ENCODE data around the gene PRDM11. TPM values are rescaled to one million over a fixed set of nuclear protein-coding genes. Genes with fewer than 3 reads are reported as not detected.

Gene PRDM11
- total RNA-seq, 1 donor from 2014 or later: 7.5 TPM

DNA sequence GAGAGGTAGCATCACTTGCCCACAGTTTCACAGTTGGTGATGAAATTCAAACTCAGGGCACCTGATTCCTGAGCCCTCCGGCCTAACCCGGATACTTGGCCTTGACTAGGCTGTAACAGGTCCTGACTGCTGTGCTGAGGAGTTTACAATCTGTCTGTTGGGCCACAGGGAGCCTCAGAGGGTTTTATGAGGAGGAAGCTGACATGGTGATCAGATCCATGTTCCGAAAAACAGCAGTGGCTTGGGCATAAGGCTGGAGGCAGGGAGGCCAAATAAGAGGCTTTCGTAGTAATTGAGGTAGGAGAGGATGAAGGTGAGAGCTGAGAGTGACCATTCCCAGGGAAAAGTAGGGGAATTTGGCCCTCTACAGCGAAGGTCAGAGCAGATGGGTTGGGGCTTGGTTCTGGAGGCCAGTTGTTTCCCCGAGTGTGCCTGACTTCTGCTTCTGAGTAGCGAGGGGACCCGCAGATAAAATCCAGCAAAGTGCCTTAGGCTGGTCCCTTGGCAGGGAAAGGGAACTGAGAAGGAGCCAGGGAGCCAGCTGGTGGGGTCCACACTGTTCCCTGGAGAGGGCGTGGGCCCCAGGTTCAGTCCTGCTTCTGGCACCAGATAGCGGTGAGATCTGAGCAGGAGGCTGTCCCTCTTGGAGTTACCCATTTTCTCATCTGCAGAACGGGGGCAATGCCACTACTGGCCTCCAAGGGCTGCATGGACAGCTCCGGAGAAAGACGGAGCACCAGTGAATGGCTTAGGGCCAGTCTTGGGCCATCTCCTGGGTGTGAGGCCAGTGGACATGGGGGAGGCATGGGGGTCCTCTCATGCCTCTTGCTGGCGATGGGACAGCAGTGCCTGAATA, 6.5 kb downstream of the PRDM11 start:
- TF ChIP-seq, protein P1, sequence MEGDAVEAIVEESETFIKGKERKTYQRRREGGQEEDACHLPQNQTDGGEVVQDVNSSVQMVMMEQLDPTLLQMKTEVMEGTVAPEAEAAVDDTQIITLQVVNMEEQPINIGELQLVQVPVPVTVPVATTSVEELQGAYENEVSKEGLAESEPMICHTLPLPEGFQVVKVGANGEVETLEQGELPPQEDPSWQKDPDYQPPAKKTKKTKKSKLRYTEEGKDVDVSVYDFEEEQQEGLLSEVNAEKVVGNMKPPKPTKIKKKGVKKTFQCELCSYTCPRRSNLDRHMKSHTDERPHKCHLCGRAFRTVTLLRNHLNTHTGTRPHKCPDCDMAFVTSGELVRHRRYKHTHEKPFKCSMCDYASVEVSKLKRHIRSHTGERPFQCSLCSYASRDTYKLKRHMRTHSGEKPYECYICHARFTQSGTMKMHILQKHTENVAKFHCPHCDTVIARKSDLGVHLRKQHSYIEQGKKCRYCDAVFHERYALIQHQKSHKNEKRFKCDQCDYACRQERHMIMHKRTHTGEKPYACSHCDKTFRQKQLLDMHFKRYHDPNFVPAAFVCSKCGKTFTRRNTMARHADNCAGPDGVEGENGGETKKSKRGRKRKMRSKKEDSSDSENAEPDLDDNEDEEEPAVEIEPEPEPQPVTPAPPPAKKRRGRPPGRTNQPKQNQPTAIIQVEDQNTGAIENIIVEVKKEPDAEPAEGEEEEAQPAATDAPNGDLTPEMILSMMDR (IDR thresholded peaks at IDR 0.05; ENCODE audit: partially characterized antibody, unreplicated experiment): no peak
- Mint-ChIP-seq H3K9me3 (ENCODE audit: unreplicated experiment) (peaks cover 8% of the 10 kb centered on the region), H3K27me3 (ENCODE audit: unreplicated experiment) (peaks cover 7% of the 10 kb centered on the region), H3K4me1 (ENCODE audit: low read depth, unreplicated experiment) (peaks cover 4% of the 10 kb centered on the region), H3K27ac (ENCODE audit: unreplicated experiment) (no peak overlapping the region), H3K36me3 (ENCODE audit: unreplicated experiment) (no peaks in the 10 kb centered on the region), H3K4me3 (ENCODE audit: unreplicated experiment) (no peak overlapping the region)
- DNase-seq: no peak

DNA sequence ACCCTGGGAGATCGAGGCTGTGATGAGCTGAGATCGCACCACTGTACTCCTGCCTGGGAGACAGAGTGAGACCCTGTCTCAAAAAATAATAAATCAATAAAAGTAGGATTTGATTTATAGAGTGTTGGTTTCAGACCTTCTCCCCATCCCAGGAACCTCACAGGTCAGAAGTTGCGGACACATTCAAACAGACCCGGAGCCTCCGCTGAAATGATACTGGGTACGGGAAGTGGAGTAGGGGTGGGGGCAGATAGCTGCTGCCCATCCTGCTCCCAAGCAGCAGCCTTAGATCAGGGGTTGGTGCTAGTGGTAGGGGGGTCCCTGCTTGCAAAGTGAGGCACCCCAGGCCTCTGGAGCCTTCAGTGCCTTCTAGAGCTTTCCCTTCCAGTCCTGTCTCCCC, 7.8 kb downstream of the PRDM11 start:
- Mint-ChIP-seq H3K27me3 (ENCODE audit: unreplicated experiment) (peaks cover 7% of the 10 kb centered on the region), H3K4me3 (ENCODE audit: unreplicated experiment) (no peak overlapping the region), H3K9me3 (ENCODE audit: unreplicated experiment) (peaks cover 6% of the 10 kb centered on the region), H3K4me1 (ENCODE audit: low read depth, unreplicated experiment) (peaks cover 9% of the 10 kb centered on the region), H3K36me3 (ENCODE audit: unreplicated experiment) (no peaks in the 10 kb centered on the region), H3K27ac (ENCODE audit: unreplicated experiment) (no peak overlapping the region)
- no peak for DNase-seq
- TF ChIP-seq, protein P1 (IDR thresholded peaks at IDR 0.05; ENCODE audit: partially characterized antibody, unreplicated experiment): no peak

DNA sequence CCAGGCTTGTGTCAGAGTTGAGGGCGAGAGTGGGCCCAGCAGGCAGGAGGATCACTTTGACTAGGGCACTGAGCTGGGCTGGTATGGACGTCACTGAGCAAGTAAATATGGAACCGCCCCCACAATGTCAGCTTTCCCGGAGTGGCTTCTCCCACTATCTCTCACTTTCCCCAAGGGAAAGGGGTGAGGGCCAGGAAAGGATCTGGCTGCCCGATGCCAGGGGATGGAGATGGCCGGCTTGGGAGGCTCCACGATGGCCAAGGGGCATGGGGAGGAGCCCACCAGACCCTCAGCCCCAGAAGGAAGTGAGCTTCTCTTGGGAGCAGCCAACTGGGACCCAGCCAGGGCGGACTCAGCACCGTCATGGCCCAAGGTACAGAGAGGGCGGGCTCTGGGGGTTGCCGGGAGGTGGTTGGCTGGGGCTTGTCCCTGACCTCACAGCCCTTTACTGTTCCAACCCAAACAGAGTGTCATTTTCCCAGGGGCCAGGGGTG, 8.7 kb downstream of the PRDM11 start:
- peaks cover 9% of the 10 kb centered on the region for H3K4me1 Mint-ChIP-seq (ENCODE audit: low read depth, unreplicated experiment)
- DNase-seq: no peak

DNA sequence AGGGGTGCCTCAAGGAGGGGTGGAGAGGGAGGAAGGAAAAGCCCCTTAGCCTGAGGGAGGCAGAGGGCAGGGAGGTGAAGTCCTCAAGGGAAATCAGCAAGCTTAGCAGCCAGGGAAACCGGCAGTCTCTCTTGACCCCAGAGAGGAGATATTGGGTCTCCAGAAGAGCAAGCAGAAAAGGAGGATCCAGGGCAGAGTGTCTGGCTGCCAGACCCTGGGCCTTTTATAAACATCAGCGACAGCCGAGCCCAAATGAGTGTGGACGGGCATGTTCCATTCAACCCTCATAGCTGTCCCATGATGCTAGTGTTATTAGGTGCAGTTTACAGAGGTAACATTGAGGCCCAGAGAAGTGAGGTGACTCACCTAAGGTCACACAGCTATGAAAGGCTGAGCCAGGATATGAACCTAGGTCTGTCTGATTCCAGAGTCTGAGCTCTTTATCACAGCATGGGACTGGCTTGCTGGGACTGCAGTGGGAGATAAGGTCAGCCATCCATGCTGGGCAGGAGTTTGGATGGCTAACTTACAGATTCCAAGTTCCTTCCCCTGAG, 9.3 kb downstream of the PRDM11 start:
- Mint-ChIP-seq H3K4me3 (ENCODE audit: unreplicated experiment) (no peak overlapping the region), H3K4me1 (ENCODE audit: low read depth, unreplicated experiment) (peaks cover 9% of the 10 kb centered on the region), H3K36me3 (ENCODE audit: unreplicated experiment) (no peaks in the 10 kb centered on the region), H3K27me3 (ENCODE audit: unreplicated experiment) (peaks cover 7% of the 10 kb centered on the region), H3K27ac (ENCODE audit: unreplicated experiment) (no peak overlapping the region), H3K9me3 (ENCODE audit: unreplicated experiment) (peaks cover 8% of the 10 kb centered on the region)
- TF ChIP-seq, protein P1 (IDR thresholded peaks at IDR 0.05; ENCODE audit: partially characterized antibody, unreplicated experiment): no peak
- no peak for DNase-seq

More for the DNA sequence above, 8.7 kb downstream of the PRDM11 start:
- Mint-ChIP-seq H3K36me3 (ENCODE audit: unreplicated experiment) (no peaks in the 10 kb centered on the region), H3K27me3 (ENCODE audit: unreplicated experiment) (peaks cover 7% of the 10 kb centered on the region), H3K4me3 (ENCODE audit: unreplicated experiment) (no peak overlapping the region), H3K27ac (ENCODE audit: unreplicated experiment) (no peak overlapping the region), H3K9me3 (ENCODE audit: unreplicated experiment) (peaks cover 8% of the 10 kb centered on the region)
- TF ChIP-seq, protein P1 (IDR thresholded peaks at IDR 0.05; ENCODE audit: partially characterized antibody, unreplicated experiment): no peak

DNA sequence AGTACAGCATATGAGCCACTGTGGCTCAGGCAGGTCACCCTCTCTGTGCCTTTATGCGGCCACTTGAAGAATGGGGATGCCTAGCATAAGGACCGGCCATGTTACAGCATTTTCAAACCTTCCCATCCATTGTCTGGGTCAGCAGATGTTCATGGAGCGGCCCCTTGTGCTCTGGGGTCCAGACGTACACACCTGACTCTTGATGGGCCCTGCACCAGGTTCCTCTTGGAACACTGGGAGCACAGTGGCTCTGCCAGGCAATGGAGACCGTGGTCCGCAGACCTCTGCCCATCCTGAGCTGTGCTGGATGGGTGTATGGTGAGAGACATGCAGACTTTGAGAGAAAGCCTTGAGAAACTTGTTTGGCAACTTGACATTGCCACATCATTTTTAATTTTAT, 9.8 kb downstream of the PRDM11 start:
- Mint-ChIP-seq H3K9me3 (ENCODE audit: unreplicated experiment) (peaks cover 8% of the 10 kb centered on the region), H3K27ac (ENCODE audit: unreplicated experiment) (no peak overlapping the region), H3K4me1 (ENCODE audit: low read depth, unreplicated experiment) (peaks cover 9% of the 10 kb centered on the region), H3K36me3 (ENCODE audit: unreplicated experiment) (no peaks in the 10 kb centered on the region), H3K27me3 (ENCODE audit: unreplicated experiment) (peaks cover 7% of the 10 kb centered on the region), H3K4me3 (ENCODE audit: unreplicated experiment) (no peak overlapping the region)
- TF ChIP-seq, protein P1 (IDR thresholded peaks at IDR 0.05; ENCODE audit: partially characterized antibody, unreplicated experiment): no peak
- DNase-seq: no peak

Measured in glutamatergic neuron (in vitro differentiated cells).